Measurements from ENCODE around the gene C6orf62. TPM values are rescaled to one million over a fixed set of nuclear protein-coding genes. Genes with fewer than 3 reads are reported as not detected.
"Not testable (repeated sequence)": the region's sequence is repeated elsewhere in the genome, so short reads cannot be mapped to it uniquely, and the experiment has no call there.

C6orf62 gene
- total RNA-seq, 1 donor from 2014 or later = 109 TPM

DNA sequence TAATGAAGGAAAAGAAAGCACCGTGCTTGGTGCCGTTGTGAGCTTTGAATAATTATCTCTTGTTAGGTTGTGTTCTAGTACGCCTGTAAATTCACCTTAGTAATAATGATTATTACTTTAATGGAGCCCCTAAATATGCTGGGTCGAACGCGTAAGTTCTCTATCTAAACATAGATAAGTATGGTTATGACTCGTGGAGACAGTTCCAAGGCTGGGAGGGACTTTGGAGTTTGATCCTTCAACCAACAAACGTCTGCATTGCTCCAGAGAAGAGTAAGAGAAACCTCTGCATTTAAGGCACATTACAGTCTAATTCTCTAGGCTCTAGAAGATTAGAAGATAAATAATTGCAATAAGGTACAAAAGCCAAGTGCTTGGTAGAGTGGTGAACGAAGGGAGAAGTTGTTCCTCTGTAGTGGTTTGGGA, 51.6 kb downstream of the C6orf62 start:
- peaks cover 31% of the 10 kb centered on the region for H3K36me3 Mint-ChIP-seq (ENCODE audit: low read depth)

DNA sequence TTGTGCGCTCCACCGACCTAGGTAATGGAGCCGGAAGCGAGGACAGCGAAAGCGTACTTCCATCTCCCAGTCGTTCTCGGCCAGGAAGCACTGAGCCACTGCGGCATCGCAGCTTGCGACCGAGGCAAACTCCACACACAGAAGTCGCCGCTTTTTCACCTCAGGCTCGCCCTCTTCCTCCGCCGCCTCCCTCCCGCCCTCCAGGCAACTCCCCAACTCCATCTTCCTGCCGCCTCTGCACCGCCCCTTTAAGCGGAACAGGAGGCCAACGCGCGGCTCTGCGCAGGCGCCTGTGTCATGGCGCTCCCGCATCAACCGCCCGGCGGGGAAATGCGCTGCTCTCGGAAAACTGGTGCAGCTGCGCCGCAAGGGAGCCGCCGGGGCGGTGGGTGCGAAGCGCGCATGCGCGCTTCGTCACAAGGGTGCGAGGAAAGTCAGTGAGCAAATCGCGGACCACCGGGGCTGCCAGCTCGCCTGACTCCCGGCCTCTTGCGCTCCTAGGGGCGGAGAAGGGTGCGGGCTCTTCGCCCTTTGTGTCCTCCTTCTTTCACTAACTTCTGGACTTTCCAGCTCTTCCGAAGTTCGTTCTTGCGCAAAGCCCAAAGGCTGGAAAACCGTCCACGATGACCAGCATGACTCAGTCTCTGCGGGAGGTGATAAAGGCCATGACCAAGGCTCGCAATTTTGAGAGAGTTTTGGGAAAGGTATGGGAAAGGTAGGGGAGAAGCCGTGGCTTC, 52.1 kb downstream of the C6orf62 start, which contains the start of the genes ACOT13 and TDP2:
TSS of gene ACOT13 (plus strand) at position 437 of the 737 bp plus-strand sequence. CDS start at position 624, 187 bp downstream.
TSS of gene TDP2 (minus strand) at position 259 of the 737 bp plus-strand sequence. CDS start at position 222, 37 bp downstream.
- Mint-ChIP-seq H3K27me3 (ENCODE audit: insufficient read depth) (no peaks in the 10 kb centered on the region), H3K9me3 (peaks cover 20% of the 10 kb centered on the region), H3K4me1 (ENCODE audit: low read depth) (peaks cover 61% of the 10 kb centered on the region), H3K36me3 (ENCODE audit: low read depth) (peaks cover 36% of the 10 kb centered on the region), H3K4me3 (peak within 1 kb of the TSS; percentile 92), H3K27ac (peak within 1 kb of the TSS; percentile 99)
- peak; percentile 97 for DNase-seq (ENCODE audit: low spot score)
- intact Hi-C loops (cut with micrococcal nuclease) = loop anchor here (1.0 to 2.0 kb wide), 6 partner anchors 21 to 172 kb away; partner anchors contain the start of genes ALDH5A1 and KIAA0319

More for the DNA sequence above, 51.6 kb downstream of the C6orf62 start:
- no peaks in the 10 kb centered on the region for H3K27me3 Mint-ChIP-seq (ENCODE audit: insufficient read depth)
- H3K4me1 Mint-ChIP-seq (ENCODE audit: low read depth) = peaks cover 56% of the 10 kb centered on the region
- intact Hi-C loops (cut with micrococcal nuclease) = loop anchor here (1.0 to 2.0 kb wide), 2 partner anchors 28 to 173 kb away; partner anchors contain the start of gene ALDH5A1
- H3K9me3 Mint-ChIP-seq = peaks cover 20% of the 10 kb centered on the region
- H3K27ac Mint-ChIP-seq = peak overlapping the region; percentile 99
- DNase-seq (ENCODE audit: low spot score) = no peak
- H3K4me3 Mint-ChIP-seq = peak overlapping the region; percentile 92

DNA sequence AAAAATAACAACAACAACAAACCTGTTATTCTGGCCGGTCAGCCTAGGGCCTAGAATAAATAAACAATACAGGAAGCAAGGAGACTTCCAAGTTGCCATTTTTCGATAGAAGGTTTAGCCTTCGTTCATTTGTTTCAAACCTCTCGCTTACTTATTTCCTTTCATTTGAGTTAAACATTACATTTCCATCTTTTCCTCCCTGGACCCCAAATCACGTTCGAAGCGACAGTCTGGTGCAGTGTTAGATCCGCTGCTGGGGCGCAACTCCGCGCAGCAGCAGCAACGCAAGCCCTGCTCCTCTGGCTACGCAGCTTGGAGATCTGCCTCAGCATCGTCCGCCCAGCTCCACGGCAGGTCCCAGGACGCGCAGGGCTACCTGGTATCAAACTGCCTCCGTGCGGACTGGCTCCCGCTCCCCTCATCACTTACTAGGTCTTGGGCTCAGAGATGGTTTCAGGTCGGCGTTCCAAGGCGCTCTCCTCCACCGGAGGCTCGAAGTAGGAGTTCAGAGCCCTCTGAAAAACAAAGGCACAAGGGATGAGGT, 52.8 kb downstream of the C6orf62 start:
- H3K4me1 Mint-ChIP-seq (ENCODE audit: low read depth) = peaks cover 66% of the 10 kb centered on the region
- H3K27ac Mint-ChIP-seq = peak overlapping the region; percentile 99
- peaks cover 18% of the 10 kb centered on the region for H3K9me3 Mint-ChIP-seq
- no peaks in the 10 kb centered on the region for H3K27me3 Mint-ChIP-seq (ENCODE audit: insufficient read depth)
- intact Hi-C loops (cut with micrococcal nuclease) = loop anchor here (1.0 to 2.0 kb wide), 5 partner anchors 20 to 171 kb away; partner anchors contain the start of genes ALDH5A1 and KIAA0319
- peaks cover 42% of the 10 kb centered on the region for H3K36me3 Mint-ChIP-seq (ENCODE audit: low read depth)
- H3K4me3 Mint-ChIP-seq = peak overlapping the region; percentile 92
- no peak for DNase-seq (ENCODE audit: low spot score)

DNA sequence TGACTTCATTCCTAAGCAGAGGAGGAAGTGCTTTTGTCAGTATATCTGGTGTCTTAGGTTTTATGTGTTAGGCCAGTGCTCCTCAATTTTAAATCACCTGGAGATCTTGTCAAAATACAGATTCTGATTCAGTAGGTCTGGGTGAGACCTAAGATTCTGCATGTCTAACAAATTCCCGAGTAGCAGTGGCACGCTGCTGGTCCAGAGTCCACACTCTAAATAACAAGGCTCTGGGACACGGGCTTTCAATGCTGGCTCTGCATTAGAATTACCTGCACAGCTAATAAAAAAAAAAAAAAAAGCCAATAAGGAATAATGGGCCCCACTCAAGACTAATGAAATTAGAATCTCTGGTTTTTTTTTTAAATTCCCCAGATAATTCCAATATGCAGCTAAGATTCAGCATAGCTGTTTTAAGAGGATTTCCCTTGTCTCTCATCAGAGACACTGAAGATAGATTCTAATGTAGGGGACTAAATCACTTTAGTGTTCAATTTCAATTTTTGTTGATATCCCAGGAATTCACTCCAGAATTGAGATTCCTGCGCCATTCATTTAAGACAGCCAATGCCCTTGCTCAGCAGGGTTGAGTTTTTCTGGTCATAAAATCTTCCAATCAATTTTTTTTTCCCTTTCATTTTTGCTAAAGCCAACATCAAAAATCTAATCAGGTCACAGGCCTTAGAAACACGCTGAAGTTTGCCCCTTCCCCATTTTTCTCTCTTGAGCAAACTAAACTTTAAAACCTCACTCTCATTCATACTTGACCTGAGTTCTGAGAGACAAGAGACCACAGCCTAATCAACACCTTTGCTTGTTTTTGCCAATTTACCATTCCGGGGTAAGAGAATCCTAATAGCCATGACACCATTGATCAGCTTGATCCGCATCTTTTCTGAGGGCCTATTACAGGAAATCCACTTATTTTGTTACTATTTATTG, 54.6 kb downstream of the C6orf62 start:
- Mint-ChIP-seq H3K4me1 (ENCODE audit: low read depth) (peaks cover 74% of the 10 kb centered on the region), H3K27me3 (ENCODE audit: insufficient read depth) (no peaks in the 10 kb centered on the region), H3K36me3 (ENCODE audit: low read depth) (peaks cover 44% of the 10 kb centered on the region), H3K27ac (no peak overlapping the region), H3K4me3 (peak overlapping the region; percentile 92), H3K9me3 (peaks cover 5% of the 10 kb centered on the region)
- DNase-seq (ENCODE audit: low spot score) = no peak
- intact Hi-C loops (cut with micrococcal nuclease) = no loop called here

DNA sequence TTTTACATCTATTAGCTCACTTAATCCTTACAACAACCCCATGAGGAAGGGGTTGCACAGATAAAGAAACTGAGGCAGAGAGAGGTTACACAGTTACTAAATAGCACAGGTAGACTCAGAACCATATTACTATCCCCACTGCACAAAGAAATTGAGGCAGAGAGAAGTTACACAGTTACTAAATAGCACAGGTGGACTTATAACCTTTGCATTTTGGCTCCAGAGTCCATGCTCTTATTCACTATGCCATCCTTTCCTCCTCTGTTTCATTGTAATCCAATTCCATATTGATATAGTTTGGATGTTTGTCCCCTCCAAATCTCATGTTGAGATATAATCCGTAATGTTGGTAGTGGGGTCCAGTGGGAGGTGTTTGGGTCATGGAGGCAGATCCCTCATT, 55.8 kb downstream of the C6orf62 start:
- peaks cover 70% of the 10 kb centered on the region for H3K4me1 Mint-ChIP-seq (ENCODE audit: low read depth)
- intact Hi-C loops (cut with micrococcal nuclease) = no loop called here
- no peak overlapping the region for H3K4me3 Mint-ChIP-seq
- H3K27ac Mint-ChIP-seq = no peak overlapping the region
- no peaks in the 10 kb centered on the region for H3K27me3 Mint-ChIP-seq (ENCODE audit: insufficient read depth)
- no peak for DNase-seq (ENCODE audit: low spot score)
- H3K36me3 Mint-ChIP-seq (ENCODE audit: low read depth) = peaks cover 40% of the 10 kb centered on the region
- H3K9me3 Mint-ChIP-seq = no peaks in the 10 kb centered on the region

DNA sequence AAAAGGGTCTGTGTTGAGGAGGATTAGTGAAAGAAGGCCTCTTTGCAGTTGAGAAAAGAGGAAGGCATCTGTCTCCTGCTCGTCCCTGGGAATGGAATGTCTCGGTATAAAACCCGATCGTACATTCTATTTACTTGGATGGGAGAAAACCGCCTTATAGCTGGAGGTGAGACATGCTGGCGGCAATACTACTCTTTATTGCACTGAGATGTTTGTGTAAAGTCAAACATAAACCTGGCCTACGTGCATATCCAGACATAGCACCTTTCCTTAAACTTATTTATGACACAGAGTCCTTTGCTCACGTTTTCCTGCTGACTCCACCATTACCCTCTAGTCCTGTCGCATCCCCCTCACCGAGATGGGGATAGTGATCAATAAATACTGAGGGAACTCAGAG, 56.7 kb downstream of the C6orf62 start:
- Mint-ChIP-seq H3K4me3 (no peak overlapping the region), H3K27ac (no peak overlapping the region), H3K27me3 (ENCODE audit: insufficient read depth) (no peaks in the 10 kb centered on the region), H3K4me1 (ENCODE audit: low read depth) (peaks cover 69% of the 10 kb centered on the region), H3K36me3 (ENCODE audit: low read depth) (peaks cover 44% of the 10 kb centered on the region), H3K9me3 (no peaks in the 10 kb centered on the region)
- intact Hi-C loops (cut with micrococcal nuclease) = no loop called here
- no peak for DNase-seq (ENCODE audit: low spot score)

DNA sequence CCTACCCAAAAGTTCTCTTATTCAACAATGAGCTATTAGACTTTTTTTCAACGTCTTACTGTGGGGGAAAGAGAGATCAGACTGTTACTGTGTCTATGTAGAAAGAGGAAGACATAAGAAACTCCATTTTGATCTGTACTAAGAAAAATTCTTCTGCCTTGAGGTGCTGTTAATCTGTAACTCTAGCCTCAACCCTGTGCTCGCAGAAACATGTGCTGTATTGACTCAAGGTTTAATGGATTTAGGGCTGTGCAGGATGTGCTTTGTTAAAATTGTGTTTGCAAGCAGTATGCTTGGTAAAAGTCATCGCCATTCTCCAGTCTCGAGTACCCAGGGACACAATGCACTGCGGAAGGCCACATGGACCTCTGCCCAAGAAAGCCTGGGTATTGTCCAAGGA, 57.2 kb downstream of the C6orf62 start:
- DNase-seq (ENCODE audit: low spot score); H3K27me3 Mint-ChIP-seq (ENCODE audit: insufficient read depth); H3K9me3 Mint-ChIP-seq; intact Hi-C loops (cut with micrococcal nuclease); H3K4me3 Mint-ChIP-seq; H3K27ac Mint-ChIP-seq: not testable (repeated sequence)
- H3K4me1 Mint-ChIP-seq (ENCODE audit: low read depth) = peaks cover 65% of the 10 kb centered on the region
- H3K36me3 Mint-ChIP-seq (ENCODE audit: low read depth) = peaks cover 45% of the 10 kb centered on the region

DNA sequence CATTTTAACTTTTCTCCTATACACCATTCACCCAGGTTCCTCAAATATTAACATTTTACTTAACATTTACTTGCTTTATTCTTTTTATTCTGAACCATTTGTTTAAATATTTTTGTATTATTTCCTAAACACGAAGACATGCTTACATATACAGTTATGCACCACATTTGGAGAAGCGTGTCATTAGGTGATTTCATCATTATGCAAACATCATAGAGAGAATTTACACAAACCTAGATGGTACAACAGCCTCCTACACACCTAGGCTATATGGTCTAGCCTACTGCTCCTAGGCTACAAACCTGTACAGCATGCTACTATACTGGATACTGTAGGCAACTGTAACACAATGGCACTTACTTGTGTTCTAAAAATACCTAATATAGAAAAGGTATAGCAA, 58.8 kb downstream of the C6orf62 start:
- intact Hi-C loops (cut with micrococcal nuclease) = no loop called here
- H3K27me3 Mint-ChIP-seq (ENCODE audit: insufficient read depth) = no peaks in the 10 kb centered on the region
- DNase-seq (ENCODE audit: low spot score) = no peak
- H3K4me1 Mint-ChIP-seq (ENCODE audit: low read depth) = peaks cover 65% of the 10 kb centered on the region
- H3K4me3 Mint-ChIP-seq = no peak overlapping the region
- no peaks in the 10 kb centered on the region for H3K9me3 Mint-ChIP-seq
- H3K27ac Mint-ChIP-seq = no peak overlapping the region
- peaks cover 48% of the 10 kb centered on the region for H3K36me3 Mint-ChIP-seq (ENCODE audit: low read depth)

DNA sequence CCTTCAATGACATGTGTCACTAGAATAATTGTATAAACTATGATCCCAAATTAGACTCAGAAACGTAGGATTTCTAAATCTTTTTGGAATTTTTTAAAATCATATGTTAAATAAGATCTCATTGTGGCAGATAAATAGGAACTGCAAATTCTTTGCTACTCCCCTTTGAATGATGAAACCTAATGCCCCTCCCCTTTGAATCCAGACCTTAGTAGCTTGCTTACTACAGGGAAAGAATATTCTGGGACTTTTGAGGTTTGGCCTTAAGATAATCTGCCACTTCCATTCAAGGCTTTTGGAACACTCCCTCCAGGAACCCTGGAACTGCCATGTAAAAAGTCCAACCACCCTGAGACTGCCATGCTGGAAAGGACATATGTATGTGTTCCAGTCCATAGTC, 59.4 kb downstream of the C6orf62 start:
- Mint-ChIP-seq H3K4me1 (ENCODE audit: low read depth) (peaks cover 61% of the 10 kb centered on the region), H3K27me3 (ENCODE audit: insufficient read depth) (no peaks in the 10 kb centered on the region), H3K4me3 (no peak overlapping the region), H3K36me3 (ENCODE audit: low read depth) (peaks cover 46% of the 10 kb centered on the region), H3K27ac (no peak overlapping the region), H3K9me3 (no peaks in the 10 kb centered on the region)
- intact Hi-C loops (cut with micrococcal nuclease) = no loop called here
- DNase-seq (ENCODE audit: low spot score) = no peak

DNA sequence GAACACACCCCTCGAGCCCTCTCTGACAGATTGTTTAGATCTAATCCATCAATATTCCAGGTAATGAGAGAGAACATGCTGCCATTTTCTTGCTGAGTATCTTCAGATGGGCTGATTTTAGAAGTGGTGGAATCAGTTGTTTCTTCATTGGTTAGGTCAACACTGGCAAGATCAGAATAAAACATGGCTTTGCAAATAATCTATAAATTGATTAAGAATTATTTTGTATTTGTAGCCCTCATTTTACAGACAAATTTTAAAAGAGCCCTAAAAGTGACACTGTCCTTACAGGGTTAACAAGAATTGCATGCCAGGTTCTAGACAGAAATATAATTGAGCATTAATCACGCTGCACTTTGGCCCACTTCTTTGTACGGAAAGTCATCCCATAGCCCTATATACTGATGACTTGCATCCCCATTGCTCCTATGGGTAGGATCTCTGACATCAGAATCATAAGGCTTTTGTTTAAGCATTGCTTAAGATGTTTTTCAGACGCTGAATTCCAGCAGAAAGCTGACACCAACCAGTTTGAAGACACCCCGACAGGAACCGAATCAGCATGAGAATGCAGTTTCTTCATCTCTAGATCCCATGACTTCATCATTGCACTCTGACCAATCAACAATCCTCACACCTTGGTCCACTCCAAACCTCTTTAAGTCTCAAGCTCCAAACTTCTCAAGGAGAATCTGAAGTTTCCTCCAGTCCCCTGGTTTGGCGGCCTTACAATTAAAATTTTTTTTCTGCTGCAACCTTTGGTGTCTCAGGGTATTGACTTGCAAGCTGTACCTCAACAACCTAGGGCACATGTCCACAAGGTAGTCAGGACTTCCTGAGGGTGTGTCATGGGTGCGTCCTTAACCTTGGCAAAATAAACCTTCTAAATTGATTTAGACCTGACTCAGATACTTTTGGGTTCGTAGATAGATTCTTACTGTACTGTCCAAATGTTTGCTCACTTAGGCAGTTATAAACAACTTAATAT, 60.1 kb downstream of the C6orf62 start:
- Mint-ChIP-seq H3K27ac (peak overlapping the region; percentile 40), H3K27me3 (ENCODE audit: insufficient read depth) (no peaks in the 10 kb centered on the region), H3K36me3 (ENCODE audit: low read depth) (peaks cover 45% of the 10 kb centered on the region), H3K4me3 (no peak overlapping the region), H3K4me1 (ENCODE audit: low read depth) (peaks cover 56% of the 10 kb centered on the region), H3K9me3 (no peaks in the 10 kb centered on the region)
- intact Hi-C loops (cut with micrococcal nuclease) = no loop called here
- no peak for DNase-seq (ENCODE audit: low spot score)

DNA sequence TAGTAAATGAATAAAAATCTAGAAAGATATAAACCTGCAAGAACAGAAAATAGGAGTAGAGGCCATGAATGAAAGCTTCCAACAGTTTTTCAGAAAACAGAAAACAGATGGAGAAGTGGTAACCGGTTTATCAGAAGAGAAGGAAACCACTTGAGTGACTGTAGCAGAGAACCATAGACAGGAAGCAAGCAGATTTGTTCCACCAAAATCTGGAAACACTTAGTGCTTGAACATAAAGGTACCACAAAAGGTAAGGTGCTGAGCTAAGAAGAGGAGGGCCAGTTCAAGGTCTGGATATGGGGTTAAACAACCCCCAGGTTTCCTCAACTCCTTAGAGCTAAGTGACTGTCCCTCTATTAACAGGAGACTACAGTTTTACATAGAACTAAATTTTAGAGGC, 63.7 kb downstream of the C6orf62 start:
- no peak for DNase-seq (ENCODE audit: low spot score)
- Mint-ChIP-seq H3K4me1 (ENCODE audit: low read depth) (peaks cover 38% of the 10 kb centered on the region), H3K27me3 (ENCODE audit: insufficient read depth) (no peaks in the 10 kb centered on the region), H3K9me3 (no peaks in the 10 kb centered on the region), H3K27ac (peak overlapping the region; percentile 6), H3K36me3 (ENCODE audit: low read depth) (peaks cover 33% of the 10 kb centered on the region), H3K4me3 (no peak overlapping the region)
- intact Hi-C loops (cut with micrococcal nuclease) = no loop called here
